ENCODE measurements around the gene SEC16A.

Gene SEC16A

DNA sequence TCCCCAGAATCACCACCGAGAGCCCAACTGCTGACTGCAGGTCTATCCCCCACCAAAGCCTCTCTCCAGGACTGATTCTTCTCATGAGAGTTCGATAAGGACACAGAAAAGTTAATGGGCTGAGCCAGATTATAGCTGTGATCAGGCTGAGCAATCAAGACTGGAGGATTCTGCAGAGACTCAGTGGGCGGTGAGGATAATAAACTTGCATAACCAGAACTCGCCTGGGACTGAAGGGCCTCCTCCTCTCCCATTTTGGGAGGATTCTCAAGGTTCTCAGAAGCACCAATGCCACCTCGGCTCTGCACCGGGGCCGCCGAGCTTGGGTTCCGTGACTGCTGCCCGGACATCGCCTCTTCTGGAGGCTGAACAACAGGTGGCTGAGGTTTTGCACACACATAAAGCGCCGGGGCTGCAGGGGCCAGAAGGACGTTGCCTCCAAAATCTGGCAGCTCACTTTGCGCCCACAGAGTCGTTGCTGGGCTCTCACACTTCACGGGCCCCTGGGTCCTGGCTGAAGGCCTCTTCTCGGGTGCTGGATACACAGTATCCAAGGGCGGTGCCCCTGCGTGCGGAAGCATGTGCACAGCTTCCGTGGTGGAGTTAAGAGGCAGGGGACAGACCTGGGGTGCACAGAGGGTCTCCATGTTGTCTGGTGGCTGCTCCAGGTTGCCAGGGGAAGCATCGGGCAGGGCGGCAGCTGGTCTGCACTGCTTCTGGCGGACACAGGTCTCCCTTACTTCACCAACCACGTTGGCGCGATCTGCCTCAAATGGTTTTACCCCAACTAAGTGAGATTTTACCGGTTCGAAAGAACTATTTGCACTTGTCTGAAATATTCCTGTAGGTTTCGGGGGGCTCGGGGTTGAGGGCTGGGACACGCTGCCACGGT is 7.6 kb downstream of the SEC16A start:
- no peak overlapping the region for H3K4me3 ChIP-seq (ENCODE audit: low read depth, low read length)
- TF ChIP-seq, protein P1, sequence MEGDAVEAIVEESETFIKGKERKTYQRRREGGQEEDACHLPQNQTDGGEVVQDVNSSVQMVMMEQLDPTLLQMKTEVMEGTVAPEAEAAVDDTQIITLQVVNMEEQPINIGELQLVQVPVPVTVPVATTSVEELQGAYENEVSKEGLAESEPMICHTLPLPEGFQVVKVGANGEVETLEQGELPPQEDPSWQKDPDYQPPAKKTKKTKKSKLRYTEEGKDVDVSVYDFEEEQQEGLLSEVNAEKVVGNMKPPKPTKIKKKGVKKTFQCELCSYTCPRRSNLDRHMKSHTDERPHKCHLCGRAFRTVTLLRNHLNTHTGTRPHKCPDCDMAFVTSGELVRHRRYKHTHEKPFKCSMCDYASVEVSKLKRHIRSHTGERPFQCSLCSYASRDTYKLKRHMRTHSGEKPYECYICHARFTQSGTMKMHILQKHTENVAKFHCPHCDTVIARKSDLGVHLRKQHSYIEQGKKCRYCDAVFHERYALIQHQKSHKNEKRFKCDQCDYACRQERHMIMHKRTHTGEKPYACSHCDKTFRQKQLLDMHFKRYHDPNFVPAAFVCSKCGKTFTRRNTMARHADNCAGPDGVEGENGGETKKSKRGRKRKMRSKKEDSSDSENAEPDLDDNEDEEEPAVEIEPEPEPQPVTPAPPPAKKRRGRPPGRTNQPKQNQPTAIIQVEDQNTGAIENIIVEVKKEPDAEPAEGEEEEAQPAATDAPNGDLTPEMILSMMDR (conservative IDR thresholded peaks at IDR 0.05; ENCODE audit: low read depth, low read length), result no peak

DNA sequence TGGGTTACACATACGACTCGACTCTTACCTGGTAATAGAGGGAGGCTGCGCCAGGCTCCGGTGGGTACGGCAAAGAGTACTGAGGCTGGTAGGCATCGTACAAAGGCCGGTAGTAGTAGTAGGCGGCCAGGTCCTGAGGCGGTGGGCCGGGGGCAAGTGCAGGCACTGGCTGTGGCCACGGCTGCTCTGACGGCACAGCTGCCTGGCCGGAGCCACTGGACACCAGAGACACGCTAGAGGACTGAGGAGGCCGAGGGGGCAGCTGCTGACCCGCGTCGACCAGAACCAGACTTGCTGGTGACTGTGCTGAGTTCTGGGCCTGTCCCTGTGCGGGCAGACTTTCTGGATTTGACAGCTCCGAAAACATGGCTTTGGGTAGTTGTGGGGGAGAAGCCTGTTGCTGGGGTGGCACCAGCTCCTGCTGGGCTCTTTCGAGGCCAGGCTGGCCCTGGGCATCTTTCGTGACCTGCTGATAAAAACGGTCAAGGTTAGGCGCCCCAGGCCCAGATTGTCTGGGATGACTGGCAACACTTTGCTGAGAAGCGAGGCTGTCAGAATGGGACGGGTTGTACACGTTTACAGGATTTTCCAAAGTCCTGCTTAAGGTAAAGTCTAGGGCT is 8.7 kb downstream of the SEC16A start:
- TF ChIP-seq, protein P1 (conservative IDR thresholded peaks at IDR 0.05; ENCODE audit: low read depth, low read length), result no peak
- no peak overlapping the region for H3K4me3 ChIP-seq (ENCODE audit: low read depth, low read length)
- no peak for DNase-seq (ENCODE audit: low read depth)

More for the DNA sequence above, 7.6 kb downstream of the SEC16A start:
- no peak for DNase-seq (ENCODE audit: low read depth)

DNA sequence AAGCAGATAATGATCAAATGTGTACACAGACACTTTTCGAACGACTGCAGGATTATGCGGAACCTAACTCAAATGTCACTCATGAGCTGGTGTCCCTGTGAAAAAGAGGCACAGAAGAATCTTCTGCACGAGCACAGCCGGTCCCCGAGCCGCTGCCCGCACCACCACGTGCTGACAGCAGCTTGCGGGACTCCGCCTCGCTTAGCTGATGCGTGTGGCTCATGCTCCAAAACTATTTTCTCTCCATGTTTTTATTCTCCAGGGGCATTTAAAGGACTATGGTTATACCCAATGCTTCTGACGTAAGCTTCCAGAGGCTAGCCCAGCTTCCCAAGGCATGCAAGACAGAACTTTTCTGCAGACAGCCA is 9.5 kb downstream of the SEC16A start:
- H3K4me3 ChIP-seq (ENCODE audit: low read depth, low read length), result no peak overlapping the region
- TF ChIP-seq, protein P1 (conservative IDR thresholded peaks at IDR 0.05; ENCODE audit: low read depth, low read length), result no peak
- DNase-seq (ENCODE audit: low read depth), result no peak

DNA sequence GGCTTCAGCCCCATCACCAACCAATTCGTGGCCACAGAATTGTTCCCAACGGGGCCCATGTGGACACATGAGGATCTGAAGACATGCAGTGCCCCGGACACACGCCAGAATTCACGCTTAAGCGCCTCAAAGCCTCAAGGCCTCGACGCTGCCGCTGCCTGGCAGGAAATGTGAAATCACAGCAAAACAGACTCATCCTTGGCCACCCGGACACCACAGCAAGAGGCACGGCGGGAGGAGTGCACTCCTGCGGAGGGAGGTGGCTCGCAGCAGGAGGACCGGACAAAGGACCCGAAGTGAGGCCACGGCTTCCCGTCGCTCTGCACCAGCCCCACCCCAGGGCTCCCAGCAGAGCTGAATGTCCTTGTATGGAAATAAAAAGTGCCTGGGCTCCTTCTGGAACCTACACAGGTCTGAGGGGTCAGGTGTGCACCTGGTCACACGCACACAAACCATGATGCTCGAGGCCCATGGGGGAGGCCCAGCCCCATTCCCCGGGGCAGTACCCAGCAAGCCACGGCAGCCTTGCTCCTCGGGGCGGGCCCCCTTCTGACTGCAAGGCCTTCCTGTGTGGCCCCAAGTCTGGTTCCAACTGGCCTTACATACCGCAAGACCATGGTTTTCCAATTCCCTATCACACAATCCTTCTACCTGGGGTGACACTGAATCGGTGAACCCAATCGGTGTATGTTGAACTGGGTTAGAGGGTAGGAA is 10.0 kb downstream of the SEC16A start:
- DNase-seq (ENCODE audit: low read depth), result no peak
- H3K4me3 ChIP-seq (ENCODE audit: low read depth, low read length), result no peak overlapping the region
- TF ChIP-seq, protein P1 (conservative IDR thresholded peaks at IDR 0.05; ENCODE audit: low read depth, low read length), result no peak

DNA sequence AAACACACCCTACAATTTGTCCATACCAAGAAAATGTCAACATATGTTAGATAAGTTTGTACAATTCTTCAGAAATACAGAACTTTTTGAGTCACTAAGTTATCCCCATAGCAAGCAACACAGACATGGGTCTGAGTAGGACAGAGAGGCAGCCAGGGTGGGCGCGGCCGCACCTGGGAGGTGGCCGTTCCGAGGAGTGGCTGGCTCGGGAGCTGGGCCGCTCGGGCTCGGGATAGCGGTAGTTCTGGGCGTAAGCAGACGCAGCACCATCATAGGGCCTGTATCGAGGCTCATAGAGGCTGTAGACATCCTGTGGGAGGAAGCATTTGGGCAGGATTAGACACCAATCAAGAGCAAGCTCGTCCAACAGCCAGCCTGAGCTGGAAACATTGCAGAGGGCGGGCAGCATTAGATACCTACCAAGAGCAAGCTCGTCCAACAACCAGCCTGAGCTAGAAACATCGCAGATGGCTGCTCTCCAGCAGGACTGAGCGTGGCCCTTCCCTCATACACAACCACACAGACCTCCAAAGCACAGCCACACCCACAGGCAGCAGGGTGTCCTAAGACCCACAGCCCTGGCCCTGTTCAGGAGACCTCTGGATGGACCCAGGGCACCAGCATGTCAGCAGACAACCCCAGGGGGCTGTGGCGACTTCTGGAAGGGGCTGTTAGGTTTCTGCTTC is 10.9 kb downstream of the SEC16A start:
- H3K4me3 ChIP-seq (ENCODE audit: low read depth, low read length), result no peak overlapping the region
- no peak for DNase-seq (ENCODE audit: low read depth)
- TF ChIP-seq, protein P1 (conservative IDR thresholded peaks at IDR 0.05; ENCODE audit: low read depth, low read length), result no peak

DNA sequence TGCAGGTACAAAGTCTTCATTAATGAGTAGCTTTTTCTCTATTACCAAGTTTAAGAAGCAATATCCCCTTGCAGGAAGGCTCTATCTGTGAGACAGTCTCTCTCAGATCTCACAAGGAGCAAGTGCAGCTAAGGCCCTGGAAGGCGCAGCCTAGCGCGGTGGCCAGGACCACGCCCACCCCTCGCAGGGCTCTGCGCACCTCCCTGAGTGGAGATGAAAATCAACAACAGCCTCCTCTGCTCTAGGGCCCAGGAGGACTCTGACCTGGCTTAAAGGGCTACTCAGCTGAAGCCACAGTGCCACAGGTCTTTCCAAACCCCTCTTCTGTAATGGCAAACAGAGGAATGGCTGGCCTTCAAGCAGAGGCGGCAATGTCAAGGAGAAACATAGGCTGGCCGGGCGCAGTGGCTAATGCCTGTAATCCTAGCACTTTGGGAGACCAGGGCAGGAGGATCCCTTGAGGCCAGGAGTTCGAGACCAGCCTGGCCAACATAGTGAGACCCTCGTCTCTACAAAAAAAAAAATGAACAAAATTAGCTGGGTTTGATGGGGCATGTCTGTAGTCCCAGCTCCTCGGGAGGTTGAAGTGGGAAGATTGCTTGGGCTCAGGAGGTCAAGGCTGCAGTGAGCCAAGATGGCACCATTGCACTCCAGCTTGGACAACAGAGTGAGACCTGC is 11.9 kb downstream of the SEC16A start:
- TF ChIP-seq, protein P1 (conservative IDR thresholded peaks at IDR 0.05; ENCODE audit: low read depth, low read length), result no peak
- H3K4me3 ChIP-seq (ENCODE audit: low read depth, low read length), result no peak overlapping the region
- no peak for DNase-seq (ENCODE audit: low read depth)

Measured in choroid plexus epithelial cell (primary cell).